DOHH2 (cell line): ENCODE data around the gene ANK3.

ENCODE experiments used
- H3F3A ChIP-seq: fragments of 200-600 bp; sonication (generic), shearing (Covaris generic); 2 replicates; pipeline ENCODE4 v1.6.0; 2016; ENCODE audit warnings: antibody characterized with exemption, mild to moderate bottlenecking; ENCODE audit not compliant: control insufficient read depth, insufficient read depth
- H3K27ac ChIP-seq: fragments of 200-600 bp; sonication (generic); 2 replicates; pipeline ENCODE4 v1.5.1; 2014; ENCODE audit warnings: low read depth, mild to moderate bottlenecking, low read length, moderate library complexity
- H3K27me3 ChIP-seq: fragments of 200-600 bp; sonication (generic); 2 replicates; pipeline ENCODE4 v1.6.1; 2014; ENCODE audit warnings: mild to moderate bottlenecking, low read length, mixed read lengths; ENCODE audit not compliant: control insufficient read depth
- H3K36me3 ChIP-seq: fragments of 200-600 bp; sonication (generic); 2 replicates; pipeline ENCODE4 v1.6.1; 2014; ENCODE audit warnings: mild to moderate bottlenecking, low read length, moderate library complexity, mixed read lengths; ENCODE audit not compliant: control insufficient read depth
- H3K4me1 ChIP-seq: fragments of 200-600 bp; sonication (generic); 2 replicates; pipeline ENCODE4 v1.6.1; 2014; ENCODE audit warnings: mild to moderate bottlenecking, low read length, mixed read lengths; ENCODE audit not compliant: control insufficient read depth
- H3K4me2 ChIP-seq: fragments of 200-600 bp; sonication (generic); 2 replicates; pipeline ENCODE4 v1.6.0; 2014; ENCODE audit warnings: mild to moderate bottlenecking, low read length, moderate library complexity
- H3K4me3 ChIP-seq: fragments of 200-600 bp; sonication (generic); 2 replicates; pipeline ENCODE4 v1.5.1; 2014; ENCODE audit warnings: mild to moderate bottlenecking, low read length, mixed read lengths
- H3K79me2 ChIP-seq: fragments of 200-600 bp; sonication (generic); 2 replicates; pipeline ENCODE4 v1.6.1; 2014; ENCODE audit warnings: mild to moderate bottlenecking, low read length, mixed read lengths; ENCODE audit not compliant: control insufficient read depth
- H3K9me2 ChIP-seq: fragments of 200-600 bp; sonication (generic); replicated peaks from 2 replicates; pipeline ENCODE4 v1.6.1; 2014; ENCODE audit warnings: mild to moderate bottlenecking, low read length, mixed read lengths; ENCODE audit not compliant: control insufficient read depth
- H3K9me3 ChIP-seq: fragments of 200-600 bp; sonication (generic); 2 replicates; pipeline ENCODE4 v1.6.1; 2014; ENCODE audit warnings: antibody characterized with exemption, low read length, mixed read lengths; ENCODE audit not compliant: control insufficient read depth, insufficient read depth
- H4K20me1 ChIP-seq: fragments of 200-600 bp; sonication (generic); 2 replicates; pipeline ENCODE4 v1.6.0; 2014; ENCODE audit warnings: low read depth, mild to moderate bottlenecking, antibody characterized with exemption, low read length, moderate library complexity; ENCODE audit not compliant: control insufficient read depth, insufficient read depth
- CTCF ChIP-seq: fragments of 200-600 bp; sonication (generic); IDR thresholded peaks from one replicate; pipeline ENCODE4 v1.5.1; 2014; ENCODE audit warnings: antibody characterized with exemption, mild to moderate bottlenecking, low read depth, low read length; ENCODE audit not compliant: poor library complexity, severe bottlenecking
- EZH2phosphoT487 ChIP-seq: fragments of 200-600 bp; sonication (generic); IDR thresholded peaks from 2 replicates; pipeline ENCODE4 v1.6.1; 2017; ENCODE audit warnings: borderline replicate concordance, mild to moderate bottlenecking, antibody characterized with exemption, low read length, moderate library complexity, mixed read lengths

The ANK3 gene

GRCh38 chr10:60163786-60164185, 225.9 kb downstream of the ANK3 start:
- H3K4me3 ChIP-seq = no peak overlapping the region
- H3K4me1 ChIP-seq = no peaks in the 10 kb centered on the region
- no peaks in the 10 kb centered on the region for H3K27me3 ChIP-seq
- TF ChIP-seq CTCF (no peak), EZH2phosphoT487 (no peak)
- H3K9me3 ChIP-seq = no peaks in the 10 kb centered on the region
- no peak overlapping the region for H3K27ac ChIP-seq
- H3F3A ChIP-seq = no peaks in the 10 kb centered on the region; the same call in 1 of the 2 replicates
- no peaks in the 10 kb centered on the region for H3K79me2 ChIP-seq
- H3K36me3 ChIP-seq = peaks cover 66% of the 10 kb centered on the region
- H4K20me1 ChIP-seq = no peaks in the 10 kb centered on the region
- no peak overlapping the region for H3K4me2 ChIP-seq
- no peaks in the 10 kb centered on the region for H3K9me2 ChIP-seq

- Histone ChIP-seq H3K79me2 (no peaks in the 10 kb centered on the region), H3K9me2 (no peaks in the 10 kb centered on the region), H4K20me1 (no peaks in the 10 kb centered on the region), H3K27ac (no peak overlapping the region), H3K36me3 (peaks cover 69% of the 10 kb centered on the region), H3K4me1 (no peaks in the 10 kb centered on the region), H3K9me3 (no peaks in the 10 kb centered on the region), H3K4me2 (no peak overlapping the region), H3K27me3 (no peaks in the 10 kb centered on the region), H3F3A (no peaks in the 10 kb centered on the region; the same call in 1 of the 2 replicates), H3K4me3 (no peak overlapping the region)
- TF ChIP-seq CTCF = no peak
- no peak for TF ChIP-seq EZH2phosphoT487
These were observed 227.0 kb downstream of the ANK3 start for GRCh38 chr10:60162631-60163030.

- Histone ChIP-seq H3K36me3 (peaks cover 67% of the 10 kb centered on the region), H3F3A (no peaks in the 10 kb centered on the region), H3K9me3 (no peaks in the 10 kb centered on the region), H3K27ac (no peak overlapping the region), H3K4me3 (no peak overlapping the region), H3K27me3 (no peaks in the 10 kb centered on the region), H4K20me1 (no peaks in the 10 kb centered on the region), H3K9me2 (no peaks in the 10 kb centered on the region), H3K79me2 (no peaks in the 10 kb centered on the region), H3K4me2 (no peak overlapping the region), H3K4me1 (no peaks in the 10 kb centered on the region)
- TF ChIP-seq EZH2phosphoT487 (no peak), CTCF (no peak)
These were observed 233.6 kb downstream of the ANK3 start for GRCh38 chr10:60155943-60156683.
